SU-DHL-6 (cell line): ENCODE results near the gene GGNBP2.

ENCODE experiments used
- H2AFZ ChIP-seq: fragments of 200-600 bp; sonication (generic); 2 replicates; pipeline ENCODE4 v1.6.1; 2014; ENCODE audit warnings: low read depth, mild to moderate bottlenecking, moderate library complexity, mixed read lengths, antibody characterized with exemption, low read length; ENCODE audit not compliant: severe bottlenecking
- H3F3A ChIP-seq: fragments of 200-600 bp; shearing (Covaris generic); 2 replicates; pipeline ENCODE4 v1.6.0; 2016; ENCODE audit warnings: antibody characterized with exemption, mild to moderate bottlenecking; ENCODE audit not compliant: insufficient read depth
- H3K27ac ChIP-seq: fragments of 200-600 bp; sonication (generic); 2 replicates; pipeline ENCODE4 v1.5.1; 2016; ENCODE audit warnings: low read depth, mild to moderate bottlenecking, low read length, moderate library complexity, mixed read lengths
- H3K27me3 ChIP-seq: fragments of 200-600 bp; sonication (generic), shearing (Covaris generic); 2 replicates; pipeline ENCODE4 v1.6.0; 2014; ENCODE audit warnings: mild to moderate bottlenecking, low read length
- H3K36me3 ChIP-seq: fragments of 200-600 bp; sonication (generic); 2 replicates; pipeline ENCODE4 v1.6.1; 2014; ENCODE audit warnings: mild to moderate bottlenecking, low read length, mixed read lengths
- H3K4me2 ChIP-seq: fragments of 300-600, 200-600 bp; shearing (Covaris generic), sonication (generic); 2 replicates; pipeline ENCODE4 v1.6.0; 2014; ENCODE audit warnings: low read length, low read depth, mild to moderate bottlenecking; ENCODE audit not compliant: poor library complexity, severe bottlenecking
- H3K4me3 ChIP-seq: fragments of 200-600 bp; sonication (generic); 2 replicates; pipeline ENCODE4 v1.5.1; 2014; ENCODE audit warnings: antibody characterized with exemption, low read length, mild to moderate bottlenecking, mixed read lengths; ENCODE audit not compliant: insufficient read depth, poor library complexity, severe bottlenecking
- H3K79me2 ChIP-seq: fragments of 200-600 bp; sonication (generic); 2 replicates; pipeline ENCODE4 v1.6.1; 2014; ENCODE audit warnings: mild to moderate bottlenecking, low read length, moderate library complexity; ENCODE audit not compliant: insufficient read depth
- H3K9ac ChIP-seq: fragments of 200-600 bp; sonication (generic); 2 replicates; pipeline ENCODE4 v1.7.0; 2014; ENCODE audit warnings: mild to moderate bottlenecking, low read length
- H3K9me2 ChIP-seq: fragments of 200-600 bp; sonication (generic); replicated peaks from 2 replicates; pipeline ENCODE4 v1.6.1; 2014; ENCODE audit warnings: low read length; ENCODE audit not compliant: insufficient read depth
- H3K9me3 ChIP-seq: fragments of 200-600 bp; sonication (generic); 2 replicates; pipeline ENCODE4 v1.6.1; 2014; ENCODE audit warnings: low read length, mixed read lengths; ENCODE audit not compliant: insufficient read depth
- H4K20me1 ChIP-seq: fragments of 200-600 bp; sonication (generic); 2 replicates; pipeline ENCODE4 v1.6.1; 2014; ENCODE audit warnings: low read depth, mild to moderate bottlenecking, antibody characterized with exemption, low read length, moderate library complexity, mixed read lengths
- EZH2phosphoT487 ChIP-seq: fragments of 200-600 bp; sonication (generic), shearing (Covaris generic); conservative IDR thresholded peaks from 2 replicates; pipeline ENCODE4 v1.6.1; 2018; ENCODE audit warnings: mild to moderate bottlenecking, antibody characterized with exemption, low read length, moderate library complexity, mixed read lengths
- TF ChIP-seq, protein P1 (sequence below): fragments of 200-600 bp; sonication (generic); IDR thresholded peaks from one replicate; pipeline ENCODE4 v1.5.1; 2017; ENCODE audit warnings: antibody characterized with exemption, mild to moderate bottlenecking, low read length, moderate library complexity; ENCODE audit not compliant: insufficient read depth, poor library complexity, severe bottlenecking

GGNBP2 gene

DNA sequence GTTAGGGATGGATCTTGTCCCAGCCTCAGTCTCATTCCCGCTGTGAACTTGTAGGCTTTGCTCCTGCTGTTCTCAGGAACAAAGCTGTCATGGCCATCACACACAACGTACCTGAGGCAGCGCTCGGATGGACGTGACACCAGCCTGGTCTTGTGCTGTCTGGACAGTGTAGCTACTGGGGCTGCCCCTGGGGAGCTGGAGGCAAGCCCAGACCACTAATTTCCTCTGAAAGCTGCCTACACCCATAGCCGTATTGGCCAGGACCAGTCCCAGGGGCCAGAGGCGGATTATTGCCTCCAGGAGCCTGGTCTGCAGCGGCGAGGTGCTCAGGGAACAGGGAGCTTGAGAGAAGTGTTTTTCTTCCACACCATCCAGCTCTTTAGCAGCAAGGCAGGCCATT is 46.6 kb upstream of the GGNBP2 start:
- H3K9me2 ChIP-seq, result no peaks in the 10 kb centered on the region
- H3K4me2 ChIP-seq, result no peak overlapping the region
- no peaks in the 10 kb centered on the region for H3K27me3 ChIP-seq
- H2AFZ ChIP-seq, result no peak overlapping the region
- H3K9me3 ChIP-seq, result no peaks in the 10 kb centered on the region
- H3K36me3 ChIP-seq, result peaks cover 10% of the 10 kb centered on the region
- no peaks in the 10 kb centered on the region for H4K20me1 ChIP-seq
- no peak overlapping the region for H3K27ac ChIP-seq
- H3K4me3 ChIP-seq, result no peak overlapping the region
- no peaks in the 10 kb centered on the region for H3K79me2 ChIP-seq
- H3K9ac ChIP-seq, result no peak overlapping the region
- H3F3A ChIP-seq, result no peaks in the 10 kb centered on the region
- no peak for TF ChIP-seq EZH2phosphoT487
- TF ChIP-seq, protein P1, sequence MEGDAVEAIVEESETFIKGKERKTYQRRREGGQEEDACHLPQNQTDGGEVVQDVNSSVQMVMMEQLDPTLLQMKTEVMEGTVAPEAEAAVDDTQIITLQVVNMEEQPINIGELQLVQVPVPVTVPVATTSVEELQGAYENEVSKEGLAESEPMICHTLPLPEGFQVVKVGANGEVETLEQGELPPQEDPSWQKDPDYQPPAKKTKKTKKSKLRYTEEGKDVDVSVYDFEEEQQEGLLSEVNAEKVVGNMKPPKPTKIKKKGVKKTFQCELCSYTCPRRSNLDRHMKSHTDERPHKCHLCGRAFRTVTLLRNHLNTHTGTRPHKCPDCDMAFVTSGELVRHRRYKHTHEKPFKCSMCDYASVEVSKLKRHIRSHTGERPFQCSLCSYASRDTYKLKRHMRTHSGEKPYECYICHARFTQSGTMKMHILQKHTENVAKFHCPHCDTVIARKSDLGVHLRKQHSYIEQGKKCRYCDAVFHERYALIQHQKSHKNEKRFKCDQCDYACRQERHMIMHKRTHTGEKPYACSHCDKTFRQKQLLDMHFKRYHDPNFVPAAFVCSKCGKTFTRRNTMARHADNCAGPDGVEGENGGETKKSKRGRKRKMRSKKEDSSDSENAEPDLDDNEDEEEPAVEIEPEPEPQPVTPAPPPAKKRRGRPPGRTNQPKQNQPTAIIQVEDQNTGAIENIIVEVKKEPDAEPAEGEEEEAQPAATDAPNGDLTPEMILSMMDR, result no peak

DNA sequence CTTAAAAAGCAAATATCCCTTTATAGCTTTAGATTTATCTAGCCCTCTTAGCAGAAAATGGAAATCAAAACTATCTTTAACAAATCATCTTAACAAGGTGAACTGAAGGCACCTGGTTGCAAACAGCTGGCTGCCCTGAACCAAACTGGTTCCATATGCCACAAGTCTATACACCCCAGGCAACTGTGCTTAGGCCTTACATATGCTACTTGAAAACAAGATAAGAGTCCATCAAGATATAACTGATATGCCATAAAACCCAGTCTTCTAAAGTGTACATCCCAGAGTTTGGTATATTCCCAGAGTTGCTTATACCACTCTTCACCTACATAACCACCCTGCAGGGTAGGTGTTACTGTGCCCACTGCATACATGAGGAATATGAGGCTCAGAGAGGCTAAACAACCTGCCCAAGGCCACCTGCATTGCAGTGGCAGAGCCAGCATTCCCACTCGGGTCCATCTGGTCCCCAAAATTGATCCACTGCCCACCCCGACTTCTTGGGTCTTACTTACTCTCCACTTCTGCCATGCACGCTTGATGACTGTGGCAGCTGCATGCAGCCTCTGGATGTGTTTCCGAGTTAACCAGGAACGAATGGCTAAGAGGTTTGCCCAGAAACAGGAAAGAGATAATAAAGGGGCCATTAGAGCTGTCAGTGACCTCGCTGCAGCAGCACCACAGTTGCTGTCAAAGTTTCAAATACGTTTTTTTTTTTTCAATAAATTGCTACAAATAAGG is 46.0 kb upstream of the GGNBP2 start:
- no peak for TF ChIP-seq EZH2phosphoT487
- TF ChIP-seq, protein P1, result no peak
- no peak overlapping the region for H3K4me3 ChIP-seq
- H3F3A ChIP-seq, result no peaks in the 10 kb centered on the region
- H3K9me2 ChIP-seq, result no peaks in the 10 kb centered on the region
- H3K4me2 ChIP-seq, result no peak overlapping the region
- H3K9me3 ChIP-seq, result no peaks in the 10 kb centered on the region
- H3K9ac ChIP-seq, result no peak overlapping the region
- H3K36me3 ChIP-seq, result peaks cover 8% of the 10 kb centered on the region
- H4K20me1 ChIP-seq, result no peaks in the 10 kb centered on the region
- H3K27ac ChIP-seq, result no peak overlapping the region
- H3K27me3 ChIP-seq, result no peaks in the 10 kb centered on the region
- no peaks in the 10 kb centered on the region for H3K79me2 ChIP-seq
- H2AFZ ChIP-seq, result no peak overlapping the region

DNA sequence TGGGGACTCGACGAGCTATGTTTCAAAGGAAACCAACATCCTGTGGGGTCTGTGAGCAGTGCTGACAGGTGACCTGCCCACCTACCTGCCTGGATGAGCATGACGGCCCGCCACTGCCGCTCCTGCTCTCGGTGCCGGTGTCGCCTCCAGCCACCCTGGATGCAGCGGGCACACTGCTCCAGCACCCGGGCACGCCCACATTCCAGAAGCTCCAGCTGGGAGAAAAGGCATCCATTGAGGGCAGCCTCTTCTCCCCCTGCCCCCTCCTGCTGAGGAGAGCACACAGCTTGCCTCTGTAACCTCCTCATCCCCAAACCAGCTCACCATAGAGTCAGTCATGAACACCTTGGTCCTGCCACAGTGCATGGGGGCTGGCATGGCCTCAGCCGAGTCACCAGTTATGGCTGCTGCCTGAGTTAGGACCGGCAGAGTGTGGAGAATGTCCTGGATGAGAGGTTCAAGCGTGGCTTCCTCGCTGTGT is 43.9 kb upstream of the GGNBP2 start:
- TF ChIP-seq EZH2phosphoT487, result no peak
- TF ChIP-seq, protein P1, result no peak
- Histone ChIP-seq H3K36me3 (no peaks in the 10 kb centered on the region), H3K4me3 (no peak overlapping the region), H3K79me2 (no peaks in the 10 kb centered on the region), H3K9me2 (no peaks in the 10 kb centered on the region), H3F3A (no peaks in the 10 kb centered on the region), H3K9ac (no peak overlapping the region), H3K27ac (no peak overlapping the region), H2AFZ (no peak overlapping the region), H3K9me3 (no peaks in the 10 kb centered on the region), H4K20me1 (no peaks in the 10 kb centered on the region), H3K27me3 (no peaks in the 10 kb centered on the region), H3K4me2 (no peak overlapping the region)
